ENCODE measurements around the gene DNAJC18.

GRCh38 chr5:139459451-139459934, 20.2 kb upstream of the DNAJC18 start:
- TF ChIP-seq GATA2 (IDR thresholded peaks at IDR 0.05; ENCODE audit: low read depth, low read length), result no peak
- no peak for TF ChIP-seq GATA3 (IDR thresholded peaks at IDR 0.05; ENCODE audit: low read depth, low read length)
